Endothelial cell of hepatic sinusoid (primary cell): ENCODE measurements around the gene ABCB11.
"Not testable (repeated sequence)": the region's sequence is repeated elsewhere in the genome, so short reads cannot be mapped to it uniquely, and the experiment has no call there.

ENCODE experiments used
- in situ Hi-C: cut with HindIII; loops from 2 replicates; pipeline ENCODE4 v1.10.0; 2017; ENCODE audit warnings: low sequenced_read_pairs

The ABCB11 gene

DNA sequence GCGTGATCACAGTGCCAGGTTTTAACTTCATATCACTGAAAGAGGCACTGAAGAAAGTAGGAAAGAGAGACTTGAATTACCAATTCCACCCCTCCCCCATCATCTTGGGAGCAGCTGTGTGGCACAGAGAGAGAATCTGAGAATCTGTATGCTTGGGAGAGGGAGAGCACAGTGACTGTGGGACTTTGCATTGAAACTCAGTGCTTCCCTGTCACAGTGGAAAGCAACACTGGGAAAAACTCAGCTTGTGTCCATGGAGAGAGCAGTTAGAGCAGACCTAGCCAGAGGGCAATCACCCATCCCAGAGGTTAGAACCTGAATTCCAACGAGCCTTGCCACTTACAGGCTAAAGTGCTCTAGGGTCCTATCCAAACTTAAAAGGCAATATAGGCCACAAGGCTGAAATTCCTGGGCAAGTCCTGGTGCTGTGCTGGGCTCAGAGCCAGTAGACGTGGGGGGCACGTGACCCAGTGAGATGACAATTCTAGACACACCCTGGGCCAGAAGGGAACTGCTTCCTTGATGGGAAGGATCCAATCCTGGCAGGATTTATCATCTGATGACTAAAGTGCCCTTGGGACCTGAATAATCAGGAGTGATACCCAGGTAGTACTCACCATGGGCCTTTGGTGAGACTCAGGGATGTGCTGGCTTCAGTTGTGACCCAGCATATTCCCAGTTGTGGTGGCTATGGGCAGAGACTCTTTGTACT lies 15.5 kb upstream of the ABCB11 start:
- in situ Hi-C loops, result no loop called here

- in situ Hi-C loops, result no loop called here
Observed at GRCh38 chr2:169042856-169043255, 11.7 kb upstream of the ABCB11 start.

DNA sequence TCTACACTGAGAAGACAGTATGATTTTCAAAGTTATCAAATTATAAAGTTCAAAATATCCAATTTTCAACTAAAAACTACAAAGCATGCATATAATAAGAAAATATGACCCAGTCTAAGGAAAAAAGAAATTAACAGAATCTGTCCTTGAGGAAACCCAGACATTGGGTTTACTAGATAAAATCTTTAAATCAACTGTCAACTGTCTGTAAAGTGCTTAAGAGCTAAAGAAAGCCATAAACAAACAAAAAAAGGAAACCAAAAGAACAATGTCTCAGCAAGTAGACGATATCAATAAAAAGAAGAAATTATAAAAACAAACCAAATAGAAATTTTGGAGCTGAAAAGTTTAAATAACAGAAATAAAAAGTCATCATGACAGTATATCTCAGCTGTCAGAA lies 10.5 kb upstream of the ABCB11 start:
- in situ Hi-C loops, result no loop called here

- in situ Hi-C loops, result no loop called here
Observed at GRCh38 chr2:169039702-169040101, 8.6 kb upstream of the ABCB11 start.

DNA sequence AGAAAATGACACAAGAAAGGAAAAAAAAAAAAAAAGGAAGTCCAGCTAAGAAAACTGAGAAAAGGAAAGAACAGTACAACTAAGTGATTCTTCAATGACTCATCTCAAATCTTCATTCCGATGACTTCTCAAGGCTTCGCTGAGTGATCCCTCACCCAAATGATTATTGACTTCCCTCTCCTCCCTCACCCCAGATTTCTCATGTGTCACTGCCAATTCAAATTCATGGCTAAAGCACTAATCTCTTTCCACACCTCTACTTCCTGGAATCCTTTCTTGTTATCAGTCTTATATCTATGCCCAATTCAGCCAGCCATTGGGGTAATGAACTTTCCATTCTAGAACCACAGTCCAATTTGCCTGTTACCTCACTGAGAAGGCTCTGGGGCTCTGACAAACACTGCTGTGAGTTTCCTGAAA lies 7.2 kb upstream of the ABCB11 start:
- in situ Hi-C loops, result no loop called here

DNA sequence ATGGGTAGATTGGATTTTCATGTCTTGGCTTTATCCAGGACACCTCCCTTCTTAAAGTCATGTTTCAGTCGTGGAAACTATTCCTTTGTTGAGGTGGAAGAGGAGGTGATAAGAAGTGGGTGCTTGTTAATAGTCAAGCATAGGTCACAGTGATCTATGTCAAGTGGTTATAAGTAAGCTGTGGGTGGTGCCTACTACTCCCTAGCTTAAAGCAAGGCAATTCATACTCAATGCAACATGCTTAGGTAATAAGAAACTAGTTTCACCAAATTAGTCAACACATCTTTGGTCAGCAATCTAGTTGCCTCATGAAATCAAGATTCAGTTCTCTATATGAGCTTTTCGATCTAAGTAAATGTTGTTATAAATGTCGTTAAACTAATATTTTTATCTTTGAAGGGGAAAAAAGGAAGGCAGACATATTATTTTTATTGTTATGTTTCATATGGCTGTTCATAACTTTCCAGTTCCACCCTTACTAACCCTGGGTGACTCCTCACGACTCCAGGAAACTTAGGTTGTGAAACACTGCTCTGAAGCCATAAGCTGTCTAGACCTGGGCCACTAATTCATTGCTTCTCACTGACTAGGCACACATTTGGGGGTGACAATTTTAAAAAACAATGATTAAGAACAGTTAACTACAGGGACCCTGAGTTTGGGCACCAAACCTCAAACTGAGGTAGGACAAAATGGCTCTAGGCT lies 5.8 kb upstream of the ABCB11 start:
- in situ Hi-C loops, result no loop called here

DNA sequence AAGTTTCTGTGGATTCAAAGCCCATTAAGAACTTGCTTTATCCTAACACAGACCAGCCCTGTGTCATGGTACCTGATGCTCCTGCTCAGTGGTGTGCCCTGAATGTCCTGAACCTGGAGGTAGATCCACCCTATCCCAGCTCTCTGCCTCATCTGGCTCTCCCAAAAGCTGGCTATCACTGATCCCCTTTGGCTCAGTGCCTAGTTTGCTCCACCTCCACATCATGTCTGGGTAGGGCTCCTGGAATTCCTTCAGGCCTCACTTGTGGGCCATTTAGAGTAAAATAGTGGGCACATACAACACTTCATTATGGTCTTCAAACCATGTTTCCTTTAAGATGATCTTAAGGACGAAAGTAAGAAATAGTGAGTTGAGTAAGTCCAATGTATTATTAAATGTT lies 4.8 kb upstream of the ABCB11 start:
- in situ Hi-C loops, result no loop called here

- in situ Hi-C loops, result no loop called here
Observed at GRCh38 chr2:169034984-169035544, 3.9 kb upstream of the ABCB11 start.

DNA sequence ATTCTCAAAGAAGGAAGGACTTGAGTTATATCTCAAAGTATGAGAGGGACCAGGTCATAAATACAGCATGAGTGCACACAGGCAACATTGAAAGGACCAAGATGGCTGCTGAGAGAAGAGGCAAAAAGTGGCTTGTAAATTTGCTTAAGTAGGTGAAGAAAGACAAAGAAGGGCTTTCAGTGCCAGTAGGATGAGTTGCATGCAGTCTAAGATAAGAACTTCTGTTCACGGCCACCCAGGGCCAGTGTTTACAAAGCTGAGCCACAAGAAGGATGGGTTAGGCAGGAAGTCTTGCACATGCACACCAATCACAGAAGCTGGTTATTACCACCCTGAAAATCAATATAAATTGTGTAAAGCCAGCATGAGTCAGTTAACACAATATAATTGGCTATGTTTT lies 3.1 kb upstream of the ABCB11 start:
- in situ Hi-C loops, result no loop called here

- in situ Hi-C loops, result no loop called here
Observed at GRCh38 chr2:169029341-169029740, 1.8 kb downstream of the ABCB11 start.

- in situ Hi-C loops, result no loop called here
Observed at GRCh38 chr2:169027234-169027633, 3.9 kb downstream of the ABCB11 start.

- in situ Hi-C loops, result no loop called here
Observed at GRCh38 chr2:169026056-169026455, 5.1 kb downstream of the ABCB11 start.

DNA sequence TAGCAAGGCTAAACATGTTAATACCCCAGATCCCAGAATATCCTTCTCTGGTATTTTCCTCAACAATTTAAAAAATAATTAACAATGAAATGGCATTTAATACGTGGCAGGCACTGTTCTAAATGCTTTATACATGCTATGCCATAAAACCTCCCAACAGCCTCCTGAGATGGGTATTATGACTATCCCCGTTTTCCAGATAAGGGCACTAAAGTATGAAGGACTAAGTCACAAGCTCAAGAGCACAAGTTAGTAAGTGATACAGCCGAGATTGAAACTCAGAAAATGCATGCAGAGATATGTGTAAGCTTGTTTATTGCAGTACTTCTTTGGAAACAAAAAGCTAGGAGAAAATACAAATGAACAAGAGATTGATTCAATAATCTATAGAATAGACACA lies 8.0 kb downstream of the ABCB11 start:
- in situ Hi-C loops, result no loop called here

DNA sequence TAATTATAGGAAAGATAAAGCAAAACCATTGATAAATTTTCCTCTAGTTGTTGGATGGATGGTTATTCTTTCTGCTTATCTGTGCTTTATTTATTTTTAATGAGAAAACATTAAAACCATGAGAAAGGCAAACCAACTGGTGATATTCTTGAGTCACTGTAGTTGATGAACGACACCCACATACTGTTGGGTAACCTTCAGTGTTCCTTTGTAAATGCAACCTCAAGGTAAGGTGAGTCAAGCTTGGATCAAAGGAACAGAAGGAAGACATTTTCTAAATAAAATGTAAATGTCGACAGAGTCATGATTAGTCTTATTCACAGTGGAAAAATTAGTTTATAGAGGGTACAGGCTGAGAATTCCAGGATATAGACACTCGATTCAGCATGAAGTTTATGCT lies 12.7 kb downstream of the ABCB11 start:
- in situ Hi-C loops, result no loop called here

DNA sequence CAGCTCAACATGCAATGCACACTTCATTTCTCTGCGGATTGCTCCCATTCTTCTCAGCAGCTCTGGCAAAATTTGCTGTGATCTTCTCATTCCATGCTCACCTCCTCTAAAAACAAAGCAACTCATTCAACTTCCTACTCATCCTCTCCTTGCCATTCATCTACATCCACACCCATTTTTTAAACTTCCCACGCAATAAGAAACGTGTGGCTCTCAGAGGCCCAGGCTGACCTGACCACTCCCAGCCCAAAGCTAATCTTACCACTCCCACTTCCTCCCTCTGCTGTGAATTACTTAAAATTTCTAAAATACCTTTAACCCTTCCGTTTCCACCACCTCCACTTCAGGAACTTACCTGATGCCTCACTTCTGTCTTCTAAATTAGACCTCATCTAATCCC lies 15.2 kb downstream of the ABCB11 start:
- in situ Hi-C loops, result no loop called here

GRCh38 chr2:169014780-169015179 lies 16.3 kb downstream of the ABCB11 start:
- in situ Hi-C loops, result no loop called here

GRCh38 chr2:169013628-169014026 lies 17.5 kb downstream of the ABCB11 start:
- in situ Hi-C loops, result no loop called here

- in situ Hi-C loops, result no loop called here
Observed at GRCh38 chr2:169012812-169013627, 18.1 kb downstream of the ABCB11 start.

DNA sequence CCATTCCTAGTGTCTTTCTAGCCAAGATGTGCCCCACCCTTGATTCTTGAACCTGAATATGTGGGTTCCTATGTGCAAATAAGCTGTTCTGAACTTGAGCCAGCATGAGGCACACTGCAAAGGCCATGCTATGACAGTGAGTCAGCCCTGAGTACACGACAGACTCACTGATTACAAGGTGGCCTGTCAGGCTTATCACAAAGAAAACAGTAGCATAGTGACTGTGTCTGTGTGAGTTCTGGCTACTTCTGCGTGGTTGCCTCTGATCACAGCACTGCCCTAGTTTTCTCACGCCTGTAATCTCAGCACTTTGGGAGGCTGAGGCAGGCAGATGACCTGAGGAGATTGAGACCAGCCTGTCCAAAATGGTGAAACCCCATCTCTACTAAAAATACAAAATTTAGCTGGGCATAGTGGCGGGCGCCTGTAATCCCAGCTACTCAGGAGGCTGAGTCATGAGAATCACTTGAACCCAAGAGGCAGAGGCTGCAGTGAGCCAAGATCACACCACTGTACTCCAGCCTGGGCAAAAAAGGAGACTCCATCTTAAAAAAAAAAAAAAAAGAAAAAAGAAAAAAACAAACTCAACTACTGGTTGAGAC lies 18.8 kb downstream of the ABCB11 start:
- in situ Hi-C loops, result not testable (repeated sequence)

GRCh38 chr2:169011698-169012097 lies 19.4 kb downstream of the ABCB11 start:
- in situ Hi-C loops, result no loop called here
